ENCODE measurements around the gene TRHDE.

DNA sequence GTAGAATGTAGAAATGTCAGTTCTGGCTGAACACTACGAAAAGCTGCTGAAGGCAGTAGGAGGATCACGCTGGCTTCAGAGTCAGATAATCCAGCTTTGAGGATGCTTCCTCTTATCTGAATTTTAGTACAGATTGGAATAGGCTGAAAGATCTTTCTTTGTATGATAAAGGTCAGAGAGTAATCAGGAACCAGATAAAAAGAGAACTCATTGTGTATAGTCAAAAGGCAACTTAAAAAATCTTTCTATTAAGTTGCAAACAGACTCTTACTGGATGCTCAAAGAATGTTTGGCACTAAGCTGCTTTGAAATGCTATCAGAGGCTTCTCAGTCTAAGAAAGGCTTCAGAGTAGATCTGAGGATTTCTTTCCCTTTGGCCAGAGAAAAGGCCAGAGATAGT lies 21.8 kb upstream of the TRHDE start:
- TF ChIP-seq POLR2A (IDR thresholded peaks at IDR 0.05; ENCODE audit: low read depth, low read length) (no peak), POLR2AphosphoS5 (IDR thresholded peaks at IDR 0.05; ENCODE audit: low read depth, low read length) (no peak), TAF1 (IDR thresholded peaks at IDR 0.05; ENCODE audit: borderline replicate concordance, low read depth, low read length) (no peak)

Measured in GM12892 (cell line).